Esophagus squamous epithelium (tissue), 5 donors: ENCODE measurements around the gene SPPL2B. TPM values are rescaled to one million over a fixed set of nuclear protein-coding genes. Genes with fewer than 3 reads are reported as not detected.
"Not testable (repeated sequence)": the region's sequence is repeated elsewhere in the genome, so short reads cannot be mapped to it uniquely, and the experiment has no call there.

ENCODE experiments used
- DNase-seq: peaks from one replicate; lab custom pipeline; 2025; lab: John Stamatoyannopoulos, UW
- H3K27ac ChIP-seq, 4 donors: fragments of 200-600 bp; sonication (generic); one replicate each; pipeline ENCODE4 v1.5.1; 2016 to 2019; ENCODE audit warnings: mild to moderate bottlenecking in 1 of 4
- H3K27me3 ChIP-seq, 4 donors: fragments of 200-600 bp; sonication (generic); 1 replicate in 3 of 4; 2 replicates in 1 of 4; pipeline versions ENCODE4 v1.5.1 to v1.6.0; 2017 to 2021; ENCODE audit warnings: antibody characterized with exemption in 1 of 4
- H3K36me3 ChIP-seq, 3 donors: fragments of 200-600 bp; sonication (generic); one replicate each; pipeline ENCODE4 v1.5.1; 2016 to 2019
- H3K4me1 ChIP-seq, 3 donors: fragments of 200-600 bp; sonication (generic); one replicate each; pipeline ENCODE4 v1.5.1; 2017 to 2019
- H3K4me3 ChIP-seq, 4 donors: fragments of 200-600 bp; sonication (generic); 1 replicate in 3 of 4; 2 replicates in 1 of 4; pipeline ENCODE4 v1.5.1; 2016 to 2019; ENCODE audit warnings: mild to moderate bottlenecking in 2 of 4, moderate library complexity in 1 of 4
- H3K9me3 ChIP-seq, 3 donors: fragments of 200-600 bp; sonication (generic); one replicate each; pipeline ENCODE4 v1.5.1; 2016 to 2019
- POLR2A ChIP-seq, 4 donors: fragments of 450-650 bp; IDR thresholded peaks; one replicate each; pipeline ENCODE4 v1.6.1; 2017; ENCODE audit warnings: antibody characterized with exemption in 4 of 4, mild to moderate bottlenecking in 4 of 4, moderate library complexity in 3 of 4
- WGBS, 2 donors: methylation state at CpG; one replicate each; pipeline ENCODE4 v1.1.5; 2018; 5-methylcytosine and 5-hydroxymethylcytosine counted together
- intact Hi-C: fragments of 100-400 bp; cut with DNase I; formaldehyde crosslinking; loops from one replicate; pipeline ENCODE4 v1.15.0; 2022
- total RNA-seq, 4 donors: library from RNA; depleted of rRNA; stranded (reverse); fragments of >200 nt; gene quantifications; one replicate each; pipeline ENCODE4 v1.1.0, GENCODE V29; 2016
- TF ChIP-seq, protein P1 (sequence below), 6 experiments: fragments of 450-650 bp in 4 of 6; fragments of 200-600 bp in 2 of 6; sonication (generic) in 2 of 6; IDR thresholded peaks; one replicate each; pipeline ENCODE4 v1.5.1; 2016 to 2019; ENCODE audit warnings: antibody characterized with exemption in 6 of 6, mild to moderate bottlenecking in 4 of 6, moderate library complexity in 4 of 6
- donor health status: DM: yes; HTN: yes; CAD: no.

Gene SPPL2B
- total RNA-seq, 4 donors from 2014 or later: 14.7 to 37.7 (median 36.2) TPM

DNA sequence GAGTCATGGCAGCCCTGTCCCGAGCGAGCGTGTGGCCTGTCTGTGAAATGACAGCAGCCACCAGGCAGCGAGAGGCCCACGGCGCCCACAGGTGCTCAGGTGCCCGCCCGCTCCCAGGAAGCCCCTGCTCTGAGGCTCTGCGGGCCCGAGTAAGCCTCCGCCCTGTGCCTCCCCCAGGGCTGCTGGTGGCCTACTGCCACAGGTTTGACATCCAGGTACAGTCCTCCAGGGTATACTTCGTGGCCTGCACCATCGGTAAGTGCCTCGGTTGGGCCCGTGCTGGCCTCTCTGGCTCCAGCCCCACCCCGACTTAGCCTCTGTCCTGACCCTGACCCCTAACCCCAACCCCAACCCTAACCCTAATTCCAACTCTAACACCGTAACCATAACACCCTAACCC lies 16.6 kb downstream of the SPPL2B start:
- Histone ChIP-seq H3K9me3 (no peaks in the 10 kb centered on the region), H3K36me3 (peaks cover 4 to 73% (median 6%) of the 10 kb centered on the region in 3 donors), H3K4me1 (peaks cover 0 to 24% (median 4%) of the 10 kb centered on the region in 3 donors), H3K27me3 (no peaks in the 10 kb centered on the region), H3K27ac (no peak overlapping the region), H3K4me3 (no peak overlapping the region)
- no peak for DNase-seq
- intact Hi-C loops: no loop called here
- no peak for TF ChIP-seq POLR2A (IDR thresholded peaks at IDR 0.05)
- TF ChIP-seq, protein P1, sequence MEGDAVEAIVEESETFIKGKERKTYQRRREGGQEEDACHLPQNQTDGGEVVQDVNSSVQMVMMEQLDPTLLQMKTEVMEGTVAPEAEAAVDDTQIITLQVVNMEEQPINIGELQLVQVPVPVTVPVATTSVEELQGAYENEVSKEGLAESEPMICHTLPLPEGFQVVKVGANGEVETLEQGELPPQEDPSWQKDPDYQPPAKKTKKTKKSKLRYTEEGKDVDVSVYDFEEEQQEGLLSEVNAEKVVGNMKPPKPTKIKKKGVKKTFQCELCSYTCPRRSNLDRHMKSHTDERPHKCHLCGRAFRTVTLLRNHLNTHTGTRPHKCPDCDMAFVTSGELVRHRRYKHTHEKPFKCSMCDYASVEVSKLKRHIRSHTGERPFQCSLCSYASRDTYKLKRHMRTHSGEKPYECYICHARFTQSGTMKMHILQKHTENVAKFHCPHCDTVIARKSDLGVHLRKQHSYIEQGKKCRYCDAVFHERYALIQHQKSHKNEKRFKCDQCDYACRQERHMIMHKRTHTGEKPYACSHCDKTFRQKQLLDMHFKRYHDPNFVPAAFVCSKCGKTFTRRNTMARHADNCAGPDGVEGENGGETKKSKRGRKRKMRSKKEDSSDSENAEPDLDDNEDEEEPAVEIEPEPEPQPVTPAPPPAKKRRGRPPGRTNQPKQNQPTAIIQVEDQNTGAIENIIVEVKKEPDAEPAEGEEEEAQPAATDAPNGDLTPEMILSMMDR (IDR thresholded peaks at IDR 0.05): no peak
- WGBS, 2 donors: 95 to 100% methylated on average over 2 to 7 of the region's 17 CpGs

DNA sequence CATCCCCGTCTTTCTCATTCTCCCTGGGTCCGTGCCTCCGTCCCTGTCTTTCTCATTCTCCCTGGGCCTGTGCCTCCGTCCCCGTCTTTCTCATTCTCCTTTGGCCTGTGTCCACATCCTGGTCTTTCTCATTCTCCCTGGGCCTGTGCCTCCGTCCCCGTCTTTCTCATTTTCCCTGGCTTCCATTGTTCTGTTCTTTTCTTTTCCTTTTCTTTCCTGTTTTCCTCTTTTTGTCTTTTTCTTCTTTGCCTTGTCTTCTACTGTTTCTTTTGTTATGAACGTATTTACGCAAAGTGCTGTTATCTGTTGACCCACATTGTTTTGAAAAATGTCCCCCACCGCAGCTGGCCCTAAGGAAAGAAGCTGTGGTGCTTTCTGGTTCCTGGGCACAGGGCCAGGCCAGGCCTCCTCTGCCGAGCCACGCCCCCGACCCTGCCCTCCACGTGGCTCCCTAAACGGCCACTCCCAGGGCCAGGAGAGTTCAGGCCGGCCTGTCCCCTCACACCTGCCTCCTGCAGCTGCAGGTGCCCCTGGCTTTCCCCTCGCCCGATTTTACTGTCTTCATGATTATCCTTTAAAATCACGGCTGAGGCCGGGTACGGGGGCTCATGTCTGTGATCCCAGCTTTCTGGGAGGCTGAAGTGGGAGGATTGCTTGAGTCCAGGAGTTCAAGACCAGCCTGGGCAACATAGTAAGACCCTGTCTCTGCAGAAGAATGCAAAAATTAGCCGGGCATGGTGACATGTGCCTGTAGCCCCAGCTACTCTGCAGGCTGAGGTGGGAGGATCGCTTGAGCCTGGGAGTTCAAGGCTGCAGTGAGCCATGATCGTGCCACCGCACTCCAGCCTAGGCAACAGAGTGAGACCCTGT lies 17.5 kb downstream of the SPPL2B start:
- no peak overlapping the region for H3K27ac ChIP-seq
- H3K4me3 ChIP-seq: no peak overlapping the region
- H3K9me3 ChIP-seq: no peaks in the 10 kb centered on the region
- no peaks in the 10 kb centered on the region for H3K27me3 ChIP-seq
- WGBS, 2 donors: 59 to 67% methylated on average over 15 to 23 of the region's 25 CpGs
- peaks cover 0 to 73% (median 6%) of the 10 kb centered on the region in 3 donors for H3K36me3 ChIP-seq
- TF ChIP-seq, protein P1 (IDR thresholded peaks at IDR 0.05): no peak
- no peak for TF ChIP-seq POLR2A (IDR thresholded peaks at IDR 0.05)
- H3K4me1 ChIP-seq: peaks cover 0 to 21% (median 1%) of the 10 kb centered on the region in 3 donors
- DNase-seq: no peak
- intact Hi-C loops: no loop called here

DNA sequence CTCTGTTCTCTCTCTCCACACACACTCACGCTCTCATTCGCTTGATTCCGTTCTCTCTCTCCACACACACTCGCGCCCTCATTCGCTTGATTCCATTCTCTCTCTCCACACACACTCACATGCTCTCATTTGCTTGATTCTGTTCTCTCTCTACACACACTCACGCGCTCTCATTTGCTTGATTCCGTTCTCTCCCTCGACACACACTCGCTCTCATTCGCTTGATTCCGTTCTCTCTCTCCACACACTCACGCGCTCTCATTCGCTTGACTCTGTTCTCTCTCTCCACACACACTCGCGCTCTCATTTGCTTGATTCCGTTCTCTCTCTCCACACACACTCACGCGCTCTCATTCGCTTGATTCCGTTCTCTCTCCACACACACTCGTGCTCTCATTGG lies 21.3 kb downstream of the SPPL2B start:
- WGBS, 2 donors: 92% methylated on average over 24 of the region's 24 CpGs
- H3K36me3 ChIP-seq: peaks cover 10 to 75% (median 18%) of the 10 kb centered on the region in 3 donors
- not testable (repeated sequence) for H3K4me1 ChIP-seq

DNA sequence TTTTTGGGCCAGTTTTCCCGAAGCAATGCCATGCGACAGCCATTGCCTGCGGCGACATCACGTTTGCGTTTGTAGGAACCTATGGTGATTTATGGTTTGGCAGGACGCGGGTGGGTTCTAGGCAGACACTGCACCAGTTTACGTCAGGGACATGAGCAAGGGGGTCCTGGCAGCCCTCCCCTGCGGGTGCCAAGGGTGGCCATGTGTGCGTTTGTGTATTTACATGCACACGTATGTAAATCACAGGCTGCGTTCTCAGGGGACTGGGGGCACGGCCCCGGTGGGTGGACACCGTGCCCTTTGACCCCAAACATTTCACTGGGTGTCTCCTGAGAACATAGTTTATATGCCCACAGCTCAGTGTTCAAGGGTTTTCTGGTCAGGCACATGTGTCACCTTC lies 22.2 kb downstream of the SPPL2B start:
- no peak for DNase-seq
- intact Hi-C loops: no loop called here

More for the DNA sequence above, 21.3 kb downstream of the SPPL2B start:
- DNase-seq, H3K27ac ChIP-seq, intact Hi-C loops, H3K27me3 ChIP-seq, H3K4me3 ChIP-seq, H3K9me3 ChIP-seq: not testable (repeated sequence)

DNA sequence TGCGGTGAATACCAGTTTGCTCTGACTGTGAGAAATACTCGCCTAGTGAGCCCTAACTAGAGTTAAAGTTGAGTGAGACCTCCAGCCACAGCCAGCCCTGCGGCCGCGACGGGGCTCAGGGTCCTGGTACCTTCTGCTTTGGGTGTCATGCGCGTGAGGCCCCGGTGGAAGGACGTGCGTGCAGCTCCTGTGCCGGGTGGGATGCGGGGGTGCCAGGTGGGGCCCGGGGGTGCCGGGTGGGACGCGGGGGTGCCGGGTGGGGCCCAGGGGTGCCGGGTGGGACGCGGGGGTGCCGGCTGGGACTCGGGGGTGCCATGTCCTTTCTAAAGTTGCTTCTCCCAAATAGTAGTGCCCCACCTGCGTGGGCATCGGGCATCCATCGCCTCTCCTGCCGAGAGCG lies 23.1 kb downstream of the SPPL2B start:
- peaks cover 10 to 69% (median 18%) of the 10 kb centered on the region in 3 donors for H3K36me3 ChIP-seq
- H3K9me3 ChIP-seq: no peaks in the 10 kb centered on the region
- DNase-seq: no peak
- H3K4me3 ChIP-seq: no peak overlapping the region
- no peak overlapping the region for H3K27ac ChIP-seq
- H3K4me1 ChIP-seq: no peaks in the 10 kb centered on the region
- 93% methylated on average over 5 of the region's 28 CpGs; no CpG with 5 or more reads in 1 of the 2 donors for WGBS, 2 donors
- H3K27me3 ChIP-seq: no peaks in the 10 kb centered on the region
- intact Hi-C loops: no loop called here
- no peak for TF ChIP-seq POLR2A (IDR thresholded peaks at IDR 0.05)
- TF ChIP-seq, protein P1 (IDR thresholded peaks at IDR 0.05): no peak

More for the DNA sequence above, 22.2 kb downstream of the SPPL2B start:
- Histone ChIP-seq H3K36me3 (peaks cover 10 to 75% (median 18%) of the 10 kb centered on the region in 3 donors), H3K4me3 (no peak overlapping the region), H3K9me3 (no peaks in the 10 kb centered on the region), H3K4me1 (peaks cover 0 to 6% (median 0%) of the 10 kb centered on the region in 3 donors), H3K27ac (no peak overlapping the region), H3K27me3 (no peaks in the 10 kb centered on the region)
- TF ChIP-seq POLR2A (IDR thresholded peaks at IDR 0.05): no peak
- TF ChIP-seq, protein P1 (IDR thresholded peaks at IDR 0.05): no peak
- 88 to 100% methylated on average over 11 to 12 of the region's 16 CpGs for WGBS, 2 donors
